Measurements from ENCODE around the gene NOCT. TPM values are rescaled to one million over a fixed set of nuclear protein-coding genes. Genes with fewer than 3 reads are reported as not detected.

The NOCT gene
- total RNA-seq, 1 experiment from 2014 or later, result 17.1 TPM

- BruUV-seq (replicated peaks), result no TSS peak
- ATAC-seq (no peak), DNase-seq (ENCODE audit: low read depth, low spot score) (no peak)
- intact Hi-C loops (cut with micrococcal nuclease; ENCODE audit: unreplicated experiment) (no loop called here), in situ Hi-C loops (cut with HindIII; ENCODE audit: low pct_unique_long_range_greater_than_20kb, low sequenced_read_pairs) (no loop called here)
- TF ChIP-seq SIN3A (IDR thresholded peaks at IDR 0.05; ENCODE audit: borderline replicate concordance, insufficient read depth, low read depth, low read length) (no peak), REST (IDR thresholded peaks at IDR 0.05; ENCODE audit: insufficient read depth in 1 of 2, low read depth in 2 of 2, low read length in 1 of 2) (no peak), CTCF (IDR thresholded peaks at IDR 0.05) (no peak), POLR2AphosphoS5 (IDR thresholded peaks at IDR 0.05; ENCODE audit: low read depth, low read length) (no peak), TCF7L2 (IDR thresholded peaks at IDR 0.05; ENCODE audit: low read depth, low read length) (no peak)
- no peaks in the 10 kb centered on the region; the same call in 1 of the 2 replicates for H3K4me1 ChIP-seq (ENCODE audit: control insufficient read depth, insufficient read depth, low read length)
- ChIA-PET CTCF (no interaction called here), POLR2A (interaction anchor here (0.6 to 0.7 kb wide), 2 partner anchors 69 to 176 kb away, joined by 3 to 4 read pairs; no protein-coding TSS in a partner anchor)
- H3K27me3 ChIP-seq (ENCODE audit: control insufficient read depth, insufficient read depth, low read length), result no peaks in the 10 kb centered on the region
- peaks cover 6% of the 10 kb centered on the region for H3K36me3 ChIP-seq (ENCODE audit: control insufficient read depth, insufficient read depth, low read length)
- no peaks in the 10 kb centered on the region for H3K9me3 ChIP-seq (ENCODE audit: control insufficient read depth, insufficient read depth, low read depth, low read length)
- no peak overlapping the region for H3K4me3 ChIP-seq (ENCODE audit: low read depth in 2 of 2, low read length in 2 of 2)
- H3K27ac ChIP-seq (ENCODE audit: low read length), result no peak overlapping the region
These were observed 28.7 kb downstream of the NOCT start for GRCh38 chr4:139044291-139044690.

- CTCF ChIA-PET, result no interaction called here
- Histone ChIP-seq H3K27me3 (ENCODE audit: control insufficient read depth, insufficient read depth, low read length) (no peaks in the 10 kb centered on the region), H3K27ac (ENCODE audit: low read length) (no peak overlapping the region), H3K36me3 (ENCODE audit: control insufficient read depth, insufficient read depth, low read length) (peaks cover 6% of the 10 kb centered on the region), H3K4me1 (ENCODE audit: control insufficient read depth, insufficient read depth, low read length) (no peaks in the 10 kb centered on the region; the same call in 1 of the 2 replicates), H3K4me3 (ENCODE audit: low read depth in 2 of 2, low read length in 2 of 2) (no peak overlapping the region), H3K9me3 (ENCODE audit: control insufficient read depth, insufficient read depth, low read depth, low read length) (no peaks in the 10 kb centered on the region)
- no peak for TF ChIP-seq REST (IDR thresholded peaks at IDR 0.05; ENCODE audit: insufficient read depth in 1 of 2, low read depth in 2 of 2, low read length in 1 of 2)
- no peak for TF ChIP-seq TCF7L2 (IDR thresholded peaks at IDR 0.05; ENCODE audit: low read depth, low read length)
- TF ChIP-seq SIN3A (IDR thresholded peaks at IDR 0.05; ENCODE audit: borderline replicate concordance, insufficient read depth, low read depth, low read length), result no peak
- no peak for TF ChIP-seq CTCF (IDR thresholded peaks at IDR 0.05)
- TF ChIP-seq POLR2AphosphoS5 (IDR thresholded peaks at IDR 0.05; ENCODE audit: low read depth, low read length), result no peak
- ATAC-seq (no peak), DNase-seq (ENCODE audit: low read depth, low spot score) (no peak)
- no TSS peak for BruUV-seq (replicated peaks)
- POLR2A ChIA-PET, result no interaction called here
- in situ Hi-C loops (cut with HindIII; ENCODE audit: low pct_unique_long_range_greater_than_20kb, low sequenced_read_pairs), result no loop called here
- intact Hi-C loops (cut with micrococcal nuclease; ENCODE audit: unreplicated experiment), result no loop called here
These were observed 32.4 kb downstream of the NOCT start for GRCh38 chr4:139048026-139048425.

Measured in Panc1 (cell line).